ENCODE measurements around the gene TK2.
"Not testable (repeated sequence)": the region's sequence is repeated elsewhere in the genome, so short reads cannot be mapped to it uniquely, and the experiment has no call there.

TK2 gene

GRCh38 chr16:66517586-66518263, 32.2 kb downstream of the TK2 start:
- DNase-seq = no peak

DNA sequence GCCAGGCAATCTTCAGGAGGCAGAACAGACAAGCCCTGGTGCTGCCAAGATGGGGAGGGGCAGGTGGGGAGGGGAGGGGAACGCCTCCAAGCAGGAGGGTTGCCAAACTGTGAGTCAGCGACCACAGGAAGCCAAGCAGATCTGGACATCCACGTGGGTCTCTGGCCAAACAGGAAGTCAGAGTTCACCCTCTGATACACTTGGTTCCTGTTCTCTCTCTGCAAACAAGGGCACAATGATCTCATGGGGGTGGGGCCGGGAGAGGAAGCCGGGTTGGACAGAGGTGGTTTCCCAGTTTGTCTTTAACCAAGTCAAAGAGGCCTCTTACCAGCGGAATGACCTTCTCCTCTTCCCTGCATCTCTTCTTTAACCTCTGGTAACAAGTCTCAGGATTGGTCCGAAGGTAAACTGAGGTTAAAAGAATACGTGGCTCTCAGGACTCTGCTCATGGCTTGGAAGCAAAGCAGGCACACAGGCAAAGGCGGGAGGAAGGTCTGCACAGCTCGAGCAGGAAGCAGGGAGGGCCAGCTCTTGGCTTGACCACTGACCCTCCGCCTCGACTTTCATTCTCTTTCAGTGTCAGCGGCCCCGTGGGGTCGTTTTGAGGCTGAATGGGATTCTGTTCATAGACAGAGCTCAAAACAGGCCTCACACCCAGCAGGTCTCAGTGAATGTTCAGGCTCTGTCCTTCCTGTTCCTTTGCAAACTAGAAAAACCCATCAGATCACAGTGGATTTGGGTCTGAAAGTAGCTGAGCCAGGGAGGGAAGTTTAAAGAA, 32.9 kb downstream of the TK2 start:
- peak; percentile 99 for DNase-seq

DNA sequence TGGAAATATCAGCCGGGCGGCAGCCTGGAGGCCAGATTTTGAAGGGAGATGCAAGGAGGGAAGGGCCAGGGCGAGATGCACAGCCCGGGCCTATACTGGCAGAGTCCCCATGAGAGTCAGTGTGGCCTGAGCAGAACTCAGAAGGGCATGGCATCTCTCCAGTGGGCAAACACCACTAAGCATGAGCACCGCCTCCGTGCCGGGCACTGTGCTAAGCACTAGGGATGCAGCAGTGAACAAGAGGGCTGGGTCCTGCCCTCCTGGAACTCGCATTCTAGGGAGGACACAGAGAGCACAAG, 33.5 kb downstream of the TK2 start:
- DNase-seq = no peak

DNA sequence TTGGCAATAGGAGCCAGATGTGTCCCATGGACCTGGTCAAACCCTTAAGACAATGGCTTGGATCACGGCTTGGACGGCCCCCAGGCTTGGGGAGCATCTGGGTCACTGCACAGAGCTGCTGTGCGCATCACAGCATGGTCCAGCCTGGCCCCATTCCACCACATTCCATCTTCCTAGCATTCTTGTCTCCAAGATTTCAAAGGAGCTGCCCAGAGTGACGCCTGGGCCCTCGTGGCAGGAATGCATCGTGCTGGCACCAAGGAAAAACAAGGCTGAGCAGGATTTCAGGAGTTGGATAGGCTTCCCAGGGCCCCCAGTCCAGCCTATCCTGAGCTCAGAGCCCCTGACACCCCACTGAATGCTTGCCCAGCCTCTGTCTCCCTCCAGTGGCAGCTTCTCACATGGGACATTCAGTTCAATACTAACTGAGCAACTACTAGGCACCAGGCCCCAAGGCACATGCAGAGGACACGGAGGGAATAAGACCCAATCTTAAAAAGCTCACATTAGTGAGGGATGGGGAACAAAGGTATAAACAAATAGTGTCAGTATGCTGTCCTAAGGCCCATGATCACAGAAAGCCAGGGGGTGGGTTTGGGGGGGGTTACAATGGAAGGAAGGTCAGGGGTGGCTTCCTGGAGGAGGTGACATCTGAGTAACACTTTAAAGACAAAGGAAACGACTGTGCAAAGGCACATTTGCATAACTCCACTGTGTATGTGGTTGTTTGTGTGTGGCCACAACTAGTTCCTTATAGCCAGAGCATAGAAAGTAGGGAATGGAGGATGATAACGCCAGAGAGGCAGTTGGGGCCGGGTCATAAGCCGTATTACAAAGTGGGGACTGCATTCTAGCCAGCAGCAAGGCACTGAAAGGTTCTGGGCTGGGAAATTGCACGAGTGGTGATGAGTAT, 34.1 kb downstream of the TK2 start:
- DNase-seq = peak; percentile 83

DNA sequence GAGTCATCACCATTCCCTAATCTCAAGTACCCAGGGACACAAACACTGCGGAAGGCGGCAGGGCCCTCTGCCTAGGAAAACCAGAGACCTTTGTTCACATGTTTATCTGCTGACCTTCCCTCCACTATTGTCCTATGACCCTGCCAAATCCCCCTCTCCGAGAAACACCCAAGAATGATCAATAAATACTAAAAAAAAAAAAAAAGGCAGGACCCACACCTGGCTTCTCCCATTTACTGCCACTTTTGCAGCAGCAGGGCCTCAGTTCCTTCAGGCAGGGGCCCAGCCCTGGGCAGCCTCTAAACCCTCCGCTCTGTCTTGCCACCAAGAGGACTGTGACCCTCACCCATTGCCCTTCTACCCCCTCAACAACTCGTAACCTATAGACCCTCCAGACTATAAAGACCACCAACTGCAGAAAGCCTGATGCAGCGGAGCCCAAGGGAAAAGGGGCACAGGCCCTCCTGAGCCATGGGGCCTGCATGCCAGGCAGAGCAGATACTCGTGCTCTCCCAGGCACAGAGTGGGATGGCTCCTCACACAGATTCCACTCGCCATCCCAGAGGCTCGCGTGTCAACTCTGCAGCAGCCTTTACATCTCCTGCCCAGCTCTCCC, 34.8 kb downstream of the TK2 start:
- DNase-seq = not testable (repeated sequence)

DNA sequence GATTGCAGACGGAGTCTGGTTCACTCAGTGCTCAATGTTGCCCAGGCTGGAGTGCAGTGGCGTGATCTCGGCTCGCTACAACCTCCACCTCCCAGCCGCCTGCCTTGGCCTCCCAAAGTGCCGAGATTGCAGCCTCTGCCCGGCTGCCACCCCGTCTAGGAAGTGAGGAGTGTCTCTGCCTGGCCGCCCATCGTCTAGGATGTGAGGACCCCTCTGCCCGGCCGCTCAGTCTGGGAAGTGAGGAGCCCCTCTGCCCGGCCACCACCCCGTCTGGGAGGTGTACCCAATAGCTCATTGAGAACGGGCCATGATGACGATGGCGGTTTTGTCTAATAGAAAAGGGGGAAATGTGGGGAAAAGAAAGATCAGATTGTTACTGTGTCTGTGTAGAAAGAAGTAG, 35.5 kb downstream of the TK2 start:
- not testable (repeated sequence) for DNase-seq

- DNase-seq = no peak
Measured at GRCh38 chr16:66513111-66513723, 36.7 kb downstream of the TK2 start.

GRCh38 chr16:66512272-66513110, 37.4 kb downstream of the TK2 start:
- peak; percentile 78 for DNase-seq

DNA sequence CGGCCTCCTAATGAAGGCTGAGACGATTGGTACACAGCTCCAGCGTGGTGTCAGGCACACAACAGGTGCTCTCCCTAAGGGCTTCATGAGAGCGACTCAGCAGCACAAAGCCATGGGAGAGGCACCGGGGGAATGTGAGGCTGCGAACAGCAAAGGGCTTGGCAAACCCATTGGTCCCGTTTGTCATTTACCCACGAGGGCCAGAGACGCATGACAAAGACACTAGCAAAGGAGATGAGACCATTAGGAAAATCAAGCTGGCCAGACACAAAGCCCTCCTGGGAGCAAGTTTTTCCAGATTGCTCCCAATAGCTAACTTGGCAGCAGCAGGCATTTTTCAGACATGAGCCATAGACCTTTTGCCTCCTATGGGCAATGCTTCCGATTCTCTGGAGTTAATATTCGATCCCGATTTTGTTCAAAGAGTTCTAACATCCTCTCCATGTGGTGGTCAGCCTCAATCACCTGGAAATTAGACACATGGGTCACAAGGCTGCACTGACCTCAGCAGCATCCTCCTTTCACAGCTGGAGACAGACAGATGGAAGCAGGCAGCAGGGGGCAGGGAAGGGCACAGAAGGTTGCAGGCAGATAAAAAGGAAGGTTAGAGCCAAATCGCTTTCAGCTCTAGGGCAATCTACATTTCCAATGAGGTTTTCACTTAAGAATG, 38.2 kb downstream of the TK2 start:
- peak; percentile 87 for DNase-seq

GRCh38 chr16:66510711-66511601, 39.0 kb downstream of the TK2 start:
- DNase-seq = no peak

- no peak for DNase-seq
Measured at GRCh38 chr16:66510298-66510697, 39.6 kb downstream of the TK2 start.

- no peak for DNase-seq
Measured at GRCh38 chr16:66509576-66509975, 40.3 kb downstream of the TK2 start.

GRCh38 chr16:66508914-66509496, 40.9 kb downstream of the TK2 start:
- DNase-seq = no peak

DNA sequence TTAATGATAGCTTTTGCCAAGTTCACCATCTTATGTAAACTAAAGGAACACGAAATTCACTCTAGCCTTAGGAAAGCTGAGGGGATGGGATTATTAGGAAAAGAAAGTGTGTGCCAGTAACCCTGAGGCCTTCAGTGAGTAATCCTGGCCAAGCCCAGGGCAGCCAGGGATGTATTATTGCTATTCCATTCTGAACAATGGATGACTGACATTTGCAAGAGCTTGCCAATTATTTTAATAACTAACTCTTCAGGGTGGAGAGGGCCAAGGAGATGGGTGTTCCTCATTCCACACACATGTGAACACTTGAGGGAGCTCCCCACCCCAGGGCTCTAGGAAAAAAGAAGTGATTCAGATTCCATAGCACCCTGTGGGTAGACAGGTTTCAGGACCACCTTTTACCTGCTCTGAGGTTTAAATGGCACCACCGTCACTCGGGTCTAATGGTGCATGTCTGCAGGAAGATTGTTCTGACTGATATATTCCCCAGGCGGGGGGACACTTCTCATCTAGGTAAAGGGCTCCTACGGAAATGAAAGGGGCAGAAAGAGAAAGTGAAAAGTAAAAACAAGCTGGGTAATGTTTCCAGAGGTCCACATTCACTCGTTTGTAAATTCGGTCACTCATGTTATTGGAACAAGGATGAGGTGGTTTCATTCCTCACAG, 41.5 kb downstream of the TK2 start:
- DNase-seq = peak; percentile 73

GRCh38 chr16:66507731-66508239, 42.1 kb downstream of the TK2 start:
- DNase-seq = no peak

GRCh38 chr16:66503612-66504011, 46.3 kb downstream of the TK2 start:
- DNase-seq = no peak

- no peak for DNase-seq
Measured at GRCh38 chr16:66503030-66503429, 46.9 kb downstream of the TK2 start.

DNA sequence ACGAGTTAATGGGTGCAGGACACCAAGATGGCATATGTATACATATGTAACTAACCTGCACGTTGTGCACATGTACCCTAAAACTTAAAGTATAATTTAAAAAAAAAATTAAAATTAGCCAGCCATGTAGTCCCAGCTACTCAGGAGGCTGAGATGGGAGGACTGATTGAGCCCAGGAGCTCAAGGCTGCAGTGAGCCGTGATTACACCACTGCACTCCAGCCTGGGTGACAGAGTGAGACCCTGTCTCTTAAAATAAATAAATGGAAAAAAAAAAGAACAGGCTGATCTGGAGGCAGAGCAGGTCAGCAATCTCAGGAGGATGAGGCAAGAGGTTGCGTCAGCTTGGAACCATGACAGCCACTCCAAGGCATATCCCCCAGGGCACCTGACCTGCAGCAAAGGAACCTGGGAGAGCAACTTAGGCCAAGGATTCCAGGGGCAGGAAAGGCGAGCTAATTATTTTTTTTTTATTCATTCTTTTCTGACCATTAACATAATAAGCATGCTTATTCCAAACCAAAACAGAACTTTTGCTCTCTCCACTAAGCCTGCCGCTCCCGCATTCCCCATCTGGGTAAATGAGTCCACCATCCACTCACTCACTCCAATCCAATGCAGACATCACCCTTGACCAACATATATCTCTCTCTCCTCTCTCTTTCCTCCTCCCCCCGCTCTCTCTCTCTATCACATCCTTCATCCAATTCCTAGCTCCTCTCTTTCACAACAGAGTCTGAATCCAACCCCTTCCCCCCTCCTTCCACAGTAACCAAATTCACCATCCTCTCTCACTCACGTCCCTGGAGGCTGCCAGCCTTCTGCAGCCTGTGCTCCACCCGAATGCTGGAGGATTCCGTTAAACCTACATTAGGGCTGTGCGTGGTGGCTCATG, 47.7 kb downstream of the TK2 start:
- DNase-seq = peak; percentile 71
